PFSK-1 (cell line): ENCODE results near the gene ODAD4.

ENCODE experiments used
- POLR2AphosphoS5 ChIP-seq: IDR thresholded peaks from 2 replicates; pipeline ENCODE4 v1.6.1; 2012; ENCODE audit warnings: low read depth, mild to moderate bottlenecking, control low read depth, low read length, moderate library complexity
- SIN3A ChIP-seq: IDR thresholded peaks from 2 replicates; pipeline ENCODE4 v1.6.1; 2012; ENCODE audit warnings: mild to moderate bottlenecking, low read length, moderate library complexity, borderline replicate concordance; ENCODE audit not compliant: insufficient read depth
- TAF1 ChIP-seq: IDR thresholded peaks from 2 replicates; pipeline ENCODE4 v1.6.1; 2012; ENCODE audit warnings: low read length, control low read depth, borderline replicate concordance; ENCODE audit not compliant: insufficient read depth
- TF ChIP-seq, protein P1 (sequence below), 2 experiments: IDR thresholded peaks; 2 replicates each; pipeline versions ENCODE4 v1.6.1 to v1.8.0; 2011 to 2012; ENCODE audit warnings: low read depth in 2 of 2, low read length in 2 of 2, control low read depth in 1 of 2, inconsistent platforms in 1 of 2, mild to moderate bottlenecking in 1 of 2, moderate library complexity in 1 of 2; ENCODE audit not compliant: insufficient read depth in 1 of 2

DNA sequence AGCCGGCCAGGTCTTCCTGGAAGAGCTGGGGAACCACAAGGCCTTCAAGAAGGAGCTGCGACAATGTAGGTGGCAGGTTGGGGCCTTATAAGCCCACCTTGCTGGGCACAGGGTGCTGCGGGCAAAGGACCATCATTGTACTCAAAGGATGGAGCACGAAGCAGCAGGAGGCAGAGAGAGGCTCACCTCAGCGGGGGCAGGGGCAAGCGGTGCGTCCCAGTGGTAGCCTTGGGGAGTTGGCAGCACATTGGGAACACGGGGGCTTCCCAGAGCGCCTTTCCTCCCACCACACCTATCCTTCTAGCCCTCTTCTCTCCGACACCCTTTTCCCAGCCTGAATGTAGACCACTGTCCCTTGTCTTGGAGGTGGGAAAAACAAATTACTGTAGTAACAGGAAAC, 38.3 kb downstream of the ODAD4 start:
- TF ChIP-seq SIN3A (no peak), POLR2AphosphoS5 (no peak; the same call in 1 of the 2 replicates), TAF1 (no peak)
- TF ChIP-seq, protein P1, sequence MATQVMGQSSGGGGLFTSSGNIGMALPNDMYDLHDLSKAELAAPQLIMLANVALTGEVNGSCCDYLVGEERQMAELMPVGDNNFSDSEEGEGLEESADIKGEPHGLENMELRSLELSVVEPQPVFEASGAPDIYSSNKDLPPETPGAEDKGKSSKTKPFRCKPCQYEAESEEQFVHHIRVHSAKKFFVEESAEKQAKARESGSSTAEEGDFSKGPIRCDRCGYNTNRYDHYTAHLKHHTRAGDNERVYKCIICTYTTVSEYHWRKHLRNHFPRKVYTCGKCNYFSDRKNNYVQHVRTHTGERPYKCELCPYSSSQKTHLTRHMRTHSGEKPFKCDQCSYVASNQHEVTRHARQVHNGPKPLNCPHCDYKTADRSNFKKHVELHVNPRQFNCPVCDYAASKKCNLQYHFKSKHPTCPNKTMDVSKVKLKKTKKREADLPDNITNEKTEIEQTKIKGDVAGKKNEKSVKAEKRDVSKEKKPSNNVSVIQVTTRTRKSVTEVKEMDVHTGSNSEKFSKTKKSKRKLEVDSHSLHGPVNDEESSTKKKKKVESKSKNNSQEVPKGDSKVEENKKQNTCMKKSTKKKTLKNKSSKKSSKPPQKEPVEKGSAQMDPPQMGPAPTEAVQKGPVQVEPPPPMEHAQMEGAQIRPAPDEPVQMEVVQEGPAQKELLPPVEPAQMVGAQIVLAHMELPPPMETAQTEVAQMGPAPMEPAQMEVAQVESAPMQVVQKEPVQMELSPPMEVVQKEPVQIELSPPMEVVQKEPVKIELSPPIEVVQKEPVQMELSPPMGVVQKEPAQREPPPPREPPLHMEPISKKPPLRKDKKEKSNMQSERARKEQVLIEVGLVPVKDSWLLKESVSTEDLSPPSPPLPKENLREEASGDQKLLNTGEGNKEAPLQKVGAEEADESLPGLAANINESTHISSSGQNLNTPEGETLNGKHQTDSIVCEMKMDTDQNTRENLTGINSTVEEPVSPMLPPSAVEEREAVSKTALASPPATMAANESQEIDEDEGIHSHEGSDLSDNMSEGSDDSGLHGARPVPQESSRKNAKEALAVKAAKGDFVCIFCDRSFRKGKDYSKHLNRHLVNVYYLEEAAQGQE (IDR thresholded peaks at IDR 0.05; ENCODE audit: insufficient read depth in 1 of 2, low read depth in 2 of 2, low read length in 2 of 2), result no peak
